Pons (tissue), 1 donor: ENCODE measurements around the gene E2F1.

ENCODE experiments used
- DNase-seq: peaks from one replicate; pipeline ENCODE4 v3.0.0-alpha.2; 2016; ENCODE audit warnings: low spot score

The E2F1 gene

GRCh38 chr20:33686100-33686983 is at the start of gene E2F1:
E2F1 (minus strand) TSS chr20:33686385; CDS start chr20:33686264, 121 bp downstream.
- peak; percentile 89 for DNase-seq

DNA sequence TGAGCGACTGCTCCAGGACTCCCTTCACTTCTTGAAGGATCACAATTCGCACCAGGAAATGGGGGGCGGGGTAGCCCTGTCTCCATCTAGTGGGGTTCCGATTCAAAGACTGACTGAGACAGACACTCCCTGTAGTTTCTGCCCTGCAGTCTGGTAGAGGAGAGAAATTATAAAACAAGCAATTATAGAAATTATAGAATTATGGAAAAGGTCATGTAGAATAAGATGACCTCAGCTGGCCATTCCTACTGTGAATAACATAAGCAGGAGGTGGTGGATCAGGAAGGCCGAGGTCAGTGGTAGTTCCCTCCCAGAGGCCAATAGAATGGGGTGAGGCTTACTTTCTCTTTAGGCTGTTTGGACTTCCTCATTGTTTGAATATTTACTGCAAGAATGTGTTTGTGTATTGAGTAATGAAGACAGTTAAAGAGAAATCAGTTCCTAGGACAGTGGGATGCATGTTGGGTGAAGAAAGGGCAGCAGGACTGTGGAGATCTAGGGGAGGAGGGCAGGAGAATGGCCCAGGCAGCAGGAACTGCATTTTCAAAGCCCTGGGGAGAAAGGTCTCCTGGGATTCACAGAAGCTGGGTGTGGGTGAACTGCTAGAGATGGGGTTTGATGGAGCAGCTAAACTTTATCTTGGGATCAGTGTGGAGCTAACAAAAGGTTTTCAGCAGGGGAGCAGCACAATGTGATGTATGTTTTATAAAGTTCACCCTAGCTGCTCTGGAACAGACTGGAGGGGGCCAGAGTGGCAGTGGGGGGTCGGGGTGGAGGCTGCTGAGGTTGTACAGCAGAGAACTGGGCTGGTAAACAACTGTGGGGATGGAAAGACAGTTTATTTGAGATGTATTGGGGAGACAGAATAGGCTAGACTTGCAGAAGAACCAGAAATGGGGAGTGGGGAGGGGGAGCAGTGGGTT is 47.7 kb upstream of the E2F1 start:
- DNase-seq = peak; percentile 46

- DNase-seq = peak; percentile 74
Measured at GRCh38 chr20:33732166-33732970, 46.2 kb upstream of the E2F1 start.

GRCh38 chr20:33731693-33732165 is 45.5 kb upstream of the E2F1 start, which contains the start of gene ZNF341:
ZNF341 (plus strand) TSS chr20:33731996; CDS start chr20:33732022, 26 bp downstream.
- DNase-seq = no peak

- DNase-seq = no peak
Measured at GRCh38 chr20:33730946-33731692, 44.9 kb upstream of the E2F1 start.

GRCh38 chr20:33729101-33729500 is 42.9 kb upstream of the E2F1 start:
- DNase-seq = no peak

GRCh38 chr20:33728463-33728862 is 42.3 kb upstream of the E2F1 start:
- DNase-seq = no peak

- no peak for DNase-seq
Measured at GRCh38 chr20:33727806-33728205, 41.6 kb upstream of the E2F1 start.

GRCh38 chr20:33727115-33727479 is 40.9 kb upstream of the E2F1 start:
- DNase-seq = no peak

GRCh38 chr20:33725607-33726264 is 39.6 kb upstream of the E2F1 start:
- no peak for DNase-seq

- DNase-seq = no peak
Measured at GRCh38 chr20:33724439-33725094, 38.4 kb upstream of the E2F1 start.

- no peak for DNase-seq
Measured at GRCh38 chr20:33721391-33722140, 35.4 kb upstream of the E2F1 start.

DNA sequence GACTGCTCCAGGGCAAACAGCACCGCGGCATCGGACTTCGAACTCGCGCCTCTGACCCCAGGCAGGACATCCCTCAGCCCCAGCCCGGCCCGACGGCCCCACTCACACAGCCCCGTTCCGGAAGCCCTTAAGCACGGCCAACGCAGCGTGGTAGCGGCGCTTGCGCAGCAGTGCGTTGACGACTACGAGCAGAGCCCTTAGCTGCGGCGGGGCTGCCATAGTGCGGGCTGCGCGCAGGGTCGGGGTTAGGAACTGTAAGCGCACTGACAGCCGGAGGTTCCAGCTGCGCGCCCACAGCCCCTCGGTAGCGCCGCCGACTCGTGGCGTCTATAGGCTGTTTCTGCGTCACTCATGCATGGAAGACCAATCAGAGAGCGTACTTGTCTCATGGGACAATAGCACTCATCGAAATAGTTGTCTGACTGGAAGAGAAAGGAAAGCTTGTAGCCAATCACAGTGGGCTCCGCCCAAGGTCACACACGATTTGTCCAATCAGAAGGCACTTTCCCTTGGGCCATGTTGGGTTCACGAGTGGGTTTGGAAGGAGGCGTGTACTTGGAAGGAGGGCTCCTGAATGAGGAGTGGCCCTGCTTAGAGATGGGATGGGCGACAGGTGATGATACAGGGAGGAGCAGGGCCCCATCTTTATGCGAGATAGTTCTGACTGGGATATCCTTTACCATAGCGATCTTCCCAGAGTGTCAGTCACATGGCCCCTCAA is 34.0 kb upstream of the E2F1 start, which contains the start of gene PXMP4:
Gene PXMP4 (minus strand): TSS at position 322 of the 721 bp plus-strand sequence. CDS start 103 bp downstream, at position 219.
- DNase-seq = peak; percentile 100

DNA sequence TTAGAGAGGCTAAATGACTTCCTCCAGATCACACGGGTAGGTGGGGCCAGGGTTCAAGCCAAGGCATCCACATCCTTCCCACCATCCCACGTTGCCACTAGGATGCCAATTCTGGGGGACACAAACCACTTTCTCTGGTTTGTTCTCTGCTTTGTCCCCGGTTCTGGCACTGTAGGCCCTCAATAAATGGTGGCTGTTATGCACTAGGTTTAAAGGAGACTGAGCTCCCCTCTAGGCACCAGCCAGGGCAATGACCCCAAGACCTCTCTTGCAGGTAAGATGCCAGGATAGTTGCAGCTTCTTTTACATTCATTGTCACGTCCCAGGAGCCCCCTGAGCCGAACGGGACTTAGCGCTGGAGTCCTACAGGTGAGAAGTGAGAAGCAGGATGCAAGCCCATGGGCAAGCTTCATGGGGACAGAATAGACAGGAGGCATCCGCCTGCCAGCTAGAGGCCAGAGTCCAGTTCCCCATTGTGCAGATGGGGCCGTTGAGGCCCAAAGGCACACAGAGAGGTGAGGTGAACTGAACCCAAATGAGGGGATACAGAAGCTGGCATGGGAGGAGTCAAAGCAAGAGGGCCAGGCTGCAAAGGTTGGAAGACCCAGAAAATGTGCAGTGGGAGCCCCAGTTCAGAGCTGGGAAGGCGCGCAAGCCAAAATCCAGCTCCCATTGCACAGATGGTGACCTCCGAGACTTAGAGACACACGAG is 33.2 kb upstream of the E2F1 start:
- DNase-seq = no peak

- no peak for DNase-seq
Measured at GRCh38 chr20:33716498-33716897, 30.3 kb upstream of the E2F1 start.

GRCh38 chr20:33713865-33714367 is 27.7 kb upstream of the E2F1 start:
- no peak for DNase-seq

DNA sequence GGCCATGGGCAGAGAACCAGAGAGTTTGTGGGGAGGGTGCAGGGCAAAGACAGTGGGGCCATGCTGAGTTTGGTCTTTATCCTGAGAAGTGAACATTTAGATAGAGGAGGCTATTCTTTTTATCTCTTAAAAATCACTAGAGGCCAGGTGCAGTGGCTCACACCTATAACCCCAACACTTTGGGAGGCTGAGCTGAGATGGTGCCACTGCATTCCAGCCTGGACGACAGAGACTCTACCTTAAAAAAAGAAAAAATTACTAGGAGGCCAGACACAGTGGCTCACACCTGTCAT is 25.2 kb upstream of the E2F1 start:
- DNase-seq = no peak
